Neural cell (in vitro differentiated cells): ENCODE measurements around the gene SAE1.

Experiments
- EP300 ChIP-seq: fragments of 450-650 bp; conservative IDR thresholded peaks from 2 replicates; pipeline ENCODE4 v1.6.1; 2014; ENCODE audit warnings: antibody characterized with exemption, mild to moderate bottlenecking, moderate library complexity; ENCODE audit not compliant: poor library complexity, severe bottlenecking
- EZH2 ChIP-seq: fragments of 200-600, 300-800 bp; shearing (Covaris generic), sonication (generic); IDR thresholded peaks from 2 replicates; pipeline ENCODE4 v1.6.1; 2014; ENCODE audit warnings: antibody characterized with exemption, low read length, borderline replicate concordance, mild to moderate bottlenecking; ENCODE audit not compliant: insufficient read depth, poor library complexity, severe bottlenecking
- MXI1 ChIP-seq: fragments of 450-650 bp; conservative IDR thresholded peaks from 2 replicates; pipeline ENCODE4 v1.6.1; 2014; ENCODE audit warnings: antibody characterized with exemption, mild to moderate bottlenecking; ENCODE audit not compliant: poor library complexity, severe bottlenecking
- POLR2AphosphoS5 ChIP-seq: IDR thresholded peaks from 2 replicates; pipeline ENCODE4 v1.6.1; 2012
- RAD21 ChIP-seq: fragments of 450-650 bp; conservative IDR thresholded peaks from 2 replicates; pipeline ENCODE4 v1.6.1; 2014; ENCODE audit warnings: antibody characterized with exemption, mild to moderate bottlenecking, moderate library complexity
- REST ChIP-seq: IDR thresholded peaks from 2 replicates; pipeline ENCODE4 v1.6.1; 2012; ENCODE audit warnings: borderline replicate concordance
- SMC3 ChIP-seq: fragments of 450-650 bp; conservative IDR thresholded peaks from 2 replicates; pipeline ENCODE4 v1.6.1; 2014; ENCODE audit warnings: antibody characterized with exemption, mild to moderate bottlenecking, moderate library complexity; ENCODE audit not compliant: poor library complexity
- TAF1 ChIP-seq: IDR thresholded peaks from 2 replicates; pipeline ENCODE4 v1.6.1; 2012; ENCODE audit warnings: low read depth
- TF ChIP-seq, protein P1 (sequence below): fragments of 450-650 bp; IDR thresholded peaks from 2 replicates; pipeline ENCODE4 v1.5.1; 2014; ENCODE audit warnings: antibody characterized with exemption, mild to moderate bottlenecking, moderate library complexity; ENCODE audit not compliant: poor library complexity, severe bottlenecking

GRCh38 chr19:47100290-47100689, 30.3 kb upstream of the SAE1 start:
- TF ChIP-seq TAF1 (no peak), SMC3 (no peak), MXI1 (no peak), POLR2AphosphoS5 (no peak), EZH2 (no peak), RAD21 (no peak), EP300 (no peak), REST (no peak)
- TF ChIP-seq, protein P1, sequence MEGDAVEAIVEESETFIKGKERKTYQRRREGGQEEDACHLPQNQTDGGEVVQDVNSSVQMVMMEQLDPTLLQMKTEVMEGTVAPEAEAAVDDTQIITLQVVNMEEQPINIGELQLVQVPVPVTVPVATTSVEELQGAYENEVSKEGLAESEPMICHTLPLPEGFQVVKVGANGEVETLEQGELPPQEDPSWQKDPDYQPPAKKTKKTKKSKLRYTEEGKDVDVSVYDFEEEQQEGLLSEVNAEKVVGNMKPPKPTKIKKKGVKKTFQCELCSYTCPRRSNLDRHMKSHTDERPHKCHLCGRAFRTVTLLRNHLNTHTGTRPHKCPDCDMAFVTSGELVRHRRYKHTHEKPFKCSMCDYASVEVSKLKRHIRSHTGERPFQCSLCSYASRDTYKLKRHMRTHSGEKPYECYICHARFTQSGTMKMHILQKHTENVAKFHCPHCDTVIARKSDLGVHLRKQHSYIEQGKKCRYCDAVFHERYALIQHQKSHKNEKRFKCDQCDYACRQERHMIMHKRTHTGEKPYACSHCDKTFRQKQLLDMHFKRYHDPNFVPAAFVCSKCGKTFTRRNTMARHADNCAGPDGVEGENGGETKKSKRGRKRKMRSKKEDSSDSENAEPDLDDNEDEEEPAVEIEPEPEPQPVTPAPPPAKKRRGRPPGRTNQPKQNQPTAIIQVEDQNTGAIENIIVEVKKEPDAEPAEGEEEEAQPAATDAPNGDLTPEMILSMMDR: no peak
